Hematopoietic multipotent progenitor cell (in vitro differentiated cells): ENCODE data around the gene RASEF. TPM values are rescaled to one million over a fixed set of nuclear protein-coding genes. Genes with fewer than 3 reads are reported as not detected.

Source experiments
- DNase-seq, 3 donors: peaks; one replicate each; pipeline ENCODE4 v3.0.0-alpha.2; 2011 to 2015; ENCODE audit warnings: low read depth in 2 of 3, low spot score in 2 of 3
- total RNA-seq: library from RNA; depleted of rRNA; stranded (reverse); fragments of >200 nt; gene quantifications from one replicate; pipeline ENCODE4 v1.2.3, GENCODE V29; 2012

The RASEF gene
- total RNA-seq, 1 donor, result under 0.01 TPM

DNA sequence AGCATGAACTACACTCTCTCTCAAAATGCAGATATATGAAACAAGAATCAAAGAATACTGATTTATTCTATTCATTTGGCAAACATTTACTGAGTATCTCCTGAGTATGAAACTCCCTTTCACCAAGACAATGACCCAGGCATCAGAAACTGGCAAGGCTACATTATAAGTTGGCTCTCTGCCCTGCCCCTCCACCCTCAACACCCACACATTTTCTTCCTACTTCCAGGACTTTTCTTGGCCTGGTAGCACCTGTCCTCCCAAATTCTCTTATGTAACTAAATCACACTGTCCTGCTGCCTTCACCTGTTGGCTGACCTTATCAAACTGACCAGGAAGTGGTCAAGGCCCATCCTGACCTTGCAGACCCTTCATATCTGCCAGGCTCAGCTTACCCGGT lies 3.5 kb downstream of the RASEF start:
- DNase-seq, result no peak

DNA sequence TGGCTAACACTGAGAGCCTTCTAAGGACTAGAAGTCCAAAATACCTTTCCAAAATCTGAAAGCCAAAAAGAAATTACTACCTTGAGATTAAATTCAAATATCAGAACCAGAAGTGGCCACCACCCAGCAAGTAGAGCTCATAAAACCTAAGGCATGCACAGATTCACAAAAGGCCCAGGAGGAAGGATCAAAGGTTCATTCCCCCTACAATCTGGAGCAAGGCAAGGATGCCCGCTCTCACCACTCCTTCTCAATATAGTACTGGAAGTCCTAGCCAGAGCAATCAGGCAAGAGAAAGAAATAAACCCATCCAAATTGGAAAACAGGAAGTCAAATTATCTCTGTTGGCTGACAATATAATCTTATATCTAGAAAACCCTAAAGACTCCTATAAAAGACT lies 6.0 kb downstream of the RASEF start:
- DNase-seq, result no peak

DNA sequence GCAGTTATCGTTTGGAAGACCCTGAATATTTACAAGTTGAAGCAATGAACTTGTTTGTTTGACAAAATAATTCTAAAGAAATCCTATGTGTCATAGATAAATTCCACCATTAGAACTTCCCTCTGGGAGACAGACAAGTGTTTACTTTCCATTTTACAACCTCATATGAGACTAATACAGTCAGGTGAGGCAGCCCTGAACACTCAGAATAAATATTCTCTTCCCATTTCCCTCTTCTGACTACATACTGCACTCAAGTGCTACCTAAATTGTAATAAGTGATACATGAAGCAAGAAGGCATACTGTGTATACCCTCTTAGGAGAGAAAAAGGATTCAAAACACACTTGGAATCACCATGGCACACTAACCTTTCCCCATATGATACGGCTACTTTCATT lies 6.8 kb downstream of the RASEF start:
- no peak for DNase-seq

DNA sequence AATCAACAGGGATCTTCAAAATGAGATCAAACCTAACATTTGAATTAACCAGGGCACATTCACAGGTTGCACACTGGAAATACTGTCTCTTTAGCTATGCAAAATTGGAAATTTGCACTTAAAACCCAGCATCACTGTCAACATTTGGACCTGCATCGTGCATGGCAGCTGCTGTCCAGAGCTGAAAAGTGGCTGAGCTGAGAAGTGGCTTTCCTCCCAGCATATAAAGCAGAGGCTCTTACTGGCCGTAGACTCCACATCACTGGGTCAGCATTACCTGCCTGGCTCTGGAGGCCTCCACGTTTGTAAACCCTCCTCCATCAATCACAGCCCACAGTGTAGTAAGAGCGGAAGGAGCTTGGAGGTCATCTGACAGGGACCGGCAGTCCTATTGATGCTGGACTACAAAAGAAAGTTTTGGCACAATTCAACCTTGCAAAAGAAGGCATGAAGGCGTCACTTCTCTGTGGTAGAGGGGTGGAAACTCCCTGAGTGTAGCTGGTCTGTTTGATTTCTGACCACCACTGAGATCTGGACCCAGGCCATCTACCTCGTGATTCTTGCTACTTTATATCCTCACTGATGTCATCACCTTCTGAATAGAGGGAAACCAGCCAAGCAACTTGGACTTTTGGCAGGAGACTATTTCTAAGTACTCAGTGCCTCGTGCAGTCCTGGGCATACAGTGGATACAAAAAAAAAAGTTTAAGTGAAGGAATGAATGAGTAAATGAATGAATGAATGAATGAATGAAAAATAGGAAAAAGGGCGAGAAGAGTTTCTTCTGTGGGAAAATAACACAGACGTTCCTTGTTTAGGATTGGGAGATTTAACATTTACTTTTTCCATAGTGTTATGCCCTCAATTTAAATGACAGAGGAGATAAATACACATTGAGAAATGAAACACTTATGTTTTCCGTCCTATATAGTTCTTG lies 14.8 kb downstream of the RASEF start:
- DNase-seq, result no peak

DNA sequence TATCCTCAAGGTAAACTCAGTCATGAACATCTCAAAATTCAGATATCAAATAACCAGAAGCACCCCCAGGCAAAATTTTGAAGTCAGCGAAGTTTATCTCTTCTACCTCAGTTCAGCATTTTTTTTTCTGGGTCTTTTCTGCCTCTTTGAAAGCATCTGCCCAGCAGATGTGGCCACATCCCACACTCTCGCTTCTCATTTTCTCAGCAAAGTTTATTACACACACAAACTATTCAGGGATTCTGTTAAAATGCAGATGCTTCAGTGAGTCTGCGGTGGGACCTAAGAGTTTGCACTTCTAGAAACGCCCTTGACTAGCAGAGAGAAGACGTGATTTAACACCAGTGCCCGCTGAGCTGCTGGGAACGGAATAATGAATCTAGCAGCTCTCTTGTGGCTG lies 19.3 kb downstream of the RASEF start:
- DNase-seq, result no peak

DNA sequence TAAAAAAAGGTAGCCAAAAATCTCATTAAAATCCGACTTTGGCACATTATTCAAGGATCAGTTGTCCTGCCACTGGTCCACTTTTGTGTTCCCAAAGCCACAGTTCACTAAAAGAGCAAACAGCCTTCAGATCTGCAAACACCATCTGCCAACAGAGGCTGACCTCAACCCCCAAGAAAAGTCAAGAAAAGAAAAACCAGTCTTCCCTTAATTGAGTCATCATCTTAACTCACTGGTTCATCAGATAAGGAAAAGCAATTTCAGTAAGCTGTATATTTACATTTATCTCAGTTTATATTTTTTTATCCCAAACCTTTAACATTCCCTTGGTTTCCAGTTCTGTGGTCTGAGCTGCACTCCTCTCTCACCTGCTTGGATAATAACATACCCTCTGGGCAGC lies 21.2 kb downstream of the RASEF start:
- DNase-seq, result no peak

DNA sequence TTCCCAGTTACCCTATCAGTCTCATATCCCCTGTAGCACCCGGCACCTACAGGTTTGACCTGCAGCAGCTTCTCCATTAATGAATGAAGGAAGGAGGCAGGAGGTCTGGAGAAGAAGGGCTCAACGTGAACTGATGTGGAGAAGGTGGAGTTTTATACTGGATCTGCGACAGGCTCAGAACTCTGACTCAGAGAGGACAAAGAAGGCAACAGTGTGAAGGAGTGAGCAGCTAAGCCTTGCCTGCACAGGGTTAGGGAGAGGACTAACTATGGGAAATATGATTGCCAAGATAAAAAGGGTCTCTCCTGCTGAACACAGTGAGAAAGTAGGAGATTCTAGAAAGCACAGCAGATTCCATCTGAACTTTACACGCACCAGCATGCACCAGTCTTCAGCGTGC lies 23.6 kb downstream of the RASEF start:
- no peak for DNase-seq

DNA sequence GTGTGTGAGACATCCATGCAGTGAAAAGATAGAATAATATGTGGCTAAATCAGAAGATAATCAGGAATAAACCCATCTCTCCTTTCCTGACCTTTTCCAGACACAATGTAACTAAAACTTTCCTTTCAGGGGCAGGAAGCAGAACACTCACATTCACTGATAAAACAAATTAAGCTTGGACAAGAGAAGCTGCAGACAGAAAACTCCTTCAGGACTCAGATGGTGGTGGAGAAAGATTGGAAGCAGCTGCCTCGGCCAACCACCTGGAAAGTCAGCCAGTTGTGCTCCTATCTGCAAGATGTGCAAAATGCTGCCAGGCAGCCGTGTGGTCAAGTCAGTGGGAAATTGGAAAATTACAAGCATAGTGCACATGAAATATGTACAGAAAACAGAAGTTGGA lies 26.9 kb downstream of the RASEF start:
- DNase-seq, result no peak

DNA sequence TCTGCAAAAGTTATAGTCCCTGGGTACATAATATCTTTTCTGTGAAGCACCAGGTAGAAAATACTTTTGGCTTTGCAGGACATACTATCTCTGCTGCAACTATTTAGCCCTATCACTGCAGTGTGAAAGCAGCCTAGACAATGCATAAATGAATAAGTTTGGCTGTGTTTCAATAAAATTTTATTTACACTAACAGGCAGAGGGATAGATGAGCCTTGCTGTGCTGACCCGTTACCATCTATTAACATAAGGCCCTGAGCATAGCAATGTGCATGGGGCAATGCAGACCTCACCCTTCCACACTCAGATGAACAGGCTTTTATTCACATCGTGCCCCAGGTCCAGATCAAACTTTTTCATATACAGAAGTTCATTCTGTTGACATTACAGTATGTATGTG lies 27.8 kb downstream of the RASEF start:
- no peak for DNase-seq

DNA sequence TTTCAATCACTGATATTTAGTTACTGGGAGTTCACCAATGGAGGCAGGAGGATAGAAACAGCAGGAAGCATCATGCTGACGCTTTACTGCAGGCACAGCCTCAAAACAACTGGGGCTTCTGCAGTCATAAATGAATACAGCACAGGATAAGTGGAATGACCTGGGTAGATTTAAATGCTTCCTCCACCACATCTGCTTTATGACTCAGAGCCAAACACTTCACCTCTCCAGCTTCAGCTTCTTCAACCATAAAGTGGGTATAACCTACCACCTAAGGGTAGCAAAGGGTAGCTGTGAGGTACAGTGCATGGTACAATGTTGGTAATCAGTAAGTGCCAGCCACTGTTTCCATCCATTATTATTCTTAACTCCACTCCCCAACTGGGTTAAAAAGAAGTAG lies 28.4 kb downstream of the RASEF start:
- DNase-seq, result no peak

DNA sequence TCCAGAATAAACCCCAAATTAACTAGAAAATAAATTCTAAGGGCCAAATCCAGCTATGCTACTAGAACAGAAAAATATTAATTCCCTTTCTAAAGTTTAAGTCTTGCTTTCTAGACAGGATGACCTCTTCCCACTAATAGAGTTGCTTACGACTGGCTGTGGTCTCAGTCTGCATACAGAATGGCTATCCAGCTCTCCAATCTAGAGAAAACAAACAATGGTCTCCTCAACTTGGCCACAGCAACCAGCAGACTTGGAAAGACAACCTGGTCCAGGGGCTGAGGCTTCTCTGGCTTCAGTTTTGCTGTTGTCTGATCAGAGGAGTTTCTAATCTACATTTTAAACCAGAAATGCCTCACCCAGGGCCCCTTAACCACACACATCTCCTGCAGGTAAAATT lies 28.9 kb downstream of the RASEF start:
- DNase-seq, result no peak

DNA sequence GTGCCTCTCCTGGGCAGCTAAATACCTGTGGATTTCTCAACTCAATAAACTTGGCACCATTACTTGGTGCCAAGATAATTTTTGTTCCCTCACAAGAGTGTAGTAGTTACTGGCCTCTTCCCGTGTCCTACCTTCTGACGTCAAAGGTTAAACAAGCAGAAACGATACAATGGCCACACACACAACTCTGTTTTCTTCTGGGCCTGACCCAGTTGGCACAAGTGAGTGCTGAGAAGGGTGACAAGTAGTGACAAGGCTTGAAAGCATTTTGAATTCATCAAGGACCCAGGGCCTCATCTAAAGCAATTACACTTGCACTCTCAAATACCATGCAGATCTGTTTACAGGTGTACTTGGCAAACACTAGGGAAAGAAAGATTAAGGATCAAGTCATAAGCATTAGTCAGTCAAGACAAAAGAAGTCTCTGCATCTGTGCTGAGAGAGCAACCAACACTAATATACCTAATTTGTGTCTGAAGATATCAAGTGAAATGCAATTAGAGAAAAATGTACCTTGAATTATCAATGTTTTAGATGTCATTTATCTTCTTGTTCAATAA lies 30.8 kb downstream of the RASEF start:
- DNase-seq, result no peak

DNA sequence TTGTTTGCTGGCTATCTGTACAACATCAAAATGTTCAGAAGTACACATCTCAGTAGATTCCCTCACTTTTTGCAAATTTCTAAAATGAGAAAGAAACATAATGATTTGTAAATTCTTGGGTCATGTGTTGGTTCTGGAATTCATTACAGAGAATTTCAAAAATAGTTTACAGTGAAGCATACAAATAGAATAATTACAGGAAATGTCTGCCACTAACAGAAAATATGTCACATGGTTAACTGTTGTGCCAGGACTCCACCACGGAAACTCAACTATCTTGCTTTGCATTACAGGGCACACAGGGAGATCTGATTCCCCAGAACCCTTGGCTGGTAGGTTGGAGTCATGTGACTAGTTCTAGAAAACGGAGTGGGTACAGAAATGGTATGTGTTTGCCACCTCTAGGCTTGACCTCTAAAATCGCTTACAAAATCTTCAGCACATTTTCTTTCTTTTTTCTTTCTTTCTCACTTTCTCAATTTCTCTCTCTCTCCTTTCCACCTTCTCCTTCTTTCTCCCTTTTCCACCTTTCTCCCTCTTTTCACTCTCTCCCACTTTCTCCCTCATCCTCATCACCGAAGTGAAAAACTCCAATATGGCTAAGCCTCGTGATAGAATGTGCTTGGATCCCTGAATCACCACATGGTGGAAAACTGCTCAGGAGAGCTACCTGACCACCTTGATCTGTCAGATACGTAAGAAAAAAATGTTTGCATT lies 32.4 kb downstream of the RASEF start:
- no peak for DNase-seq

DNA sequence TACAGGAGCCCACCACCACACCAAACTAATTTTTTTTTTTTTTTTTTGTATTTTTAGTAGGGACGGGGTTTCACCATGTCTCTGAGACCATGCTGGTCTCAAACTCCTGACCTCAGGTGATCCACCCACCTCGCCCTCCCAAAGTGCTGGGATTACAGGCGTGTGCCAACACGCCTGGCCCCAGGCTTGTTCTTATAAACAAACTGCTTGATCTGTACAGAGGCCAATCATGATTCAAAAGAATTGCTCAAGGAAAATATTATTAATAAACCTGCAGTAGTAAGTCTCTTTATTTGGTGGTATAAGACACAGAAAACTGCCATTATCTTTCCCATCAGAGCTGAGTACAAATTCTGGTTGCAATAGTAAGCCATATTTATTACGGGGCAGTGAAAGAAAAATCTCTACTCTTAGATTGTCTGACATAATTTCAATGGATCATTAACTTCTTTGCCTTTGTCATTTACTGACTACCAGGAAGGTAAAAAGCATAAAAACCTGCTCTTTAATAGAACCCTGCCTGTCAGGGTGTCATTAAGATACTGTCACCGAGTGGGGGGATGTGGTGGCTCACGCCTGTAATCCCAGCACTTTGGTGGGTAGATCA lies 33.3 kb downstream of the RASEF start:
- no peak for DNase-seq

DNA sequence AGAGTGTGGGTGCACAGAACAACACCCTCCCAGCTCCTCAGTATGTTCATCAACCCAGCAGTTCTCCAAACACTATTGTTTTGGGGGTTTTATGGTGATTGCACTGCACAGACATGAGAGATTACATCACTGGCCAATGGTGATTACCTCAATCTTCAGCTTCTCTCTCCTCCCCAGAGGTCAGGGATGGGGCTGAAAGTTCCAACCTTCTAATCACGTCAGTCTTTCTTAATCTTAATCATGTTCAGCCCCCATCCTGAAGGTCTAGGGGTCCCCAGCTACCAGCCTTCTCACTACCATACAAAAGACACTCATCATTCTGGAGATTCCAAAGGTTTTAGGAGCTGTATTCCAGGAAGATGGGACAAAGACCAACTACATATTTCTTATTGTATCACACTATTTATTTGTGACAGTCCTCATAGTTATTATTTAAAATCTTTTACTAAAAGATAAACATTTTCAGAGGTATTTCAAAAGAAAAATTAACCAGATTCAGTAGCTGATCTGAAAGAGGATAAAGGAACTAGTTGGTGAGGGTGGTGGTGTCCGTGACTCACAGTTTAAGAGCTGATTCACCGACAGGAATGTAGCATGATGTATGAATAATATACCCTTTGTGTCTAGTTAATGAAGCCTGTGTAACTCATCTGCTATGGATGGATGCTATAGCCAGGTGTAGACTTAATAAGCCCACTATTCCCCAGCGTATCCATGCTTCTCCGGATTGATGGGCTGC lies 35.6 kb downstream of the RASEF start:
- no peak for DNase-seq

DNA sequence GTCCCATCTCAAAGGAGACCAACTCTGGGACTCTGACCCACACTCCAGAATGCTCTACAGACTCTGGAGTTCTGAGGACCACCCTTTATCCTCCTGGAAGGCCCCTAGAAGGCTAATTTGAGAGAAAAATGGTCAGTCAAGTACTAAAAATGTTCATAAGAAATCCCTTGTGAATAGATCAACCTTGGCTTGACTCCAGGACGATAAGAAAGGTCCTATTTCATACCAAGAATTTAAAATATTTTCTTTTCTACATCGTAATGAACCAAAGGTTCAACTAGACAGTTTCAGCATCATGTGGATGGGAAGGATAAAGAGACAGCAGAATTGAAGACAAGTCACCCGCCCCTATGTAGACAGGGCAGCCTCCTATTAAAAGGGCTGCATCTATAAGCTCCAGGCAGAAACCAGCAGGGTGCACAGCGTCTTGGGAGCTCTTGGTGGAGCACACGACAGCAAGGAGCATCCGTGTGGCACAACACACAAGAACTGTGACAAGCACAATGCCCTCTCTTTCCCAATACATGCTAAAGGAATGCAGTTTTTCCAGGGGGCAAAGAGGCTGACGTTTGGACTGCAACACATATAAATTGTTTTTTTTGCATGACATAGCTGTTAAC lies 38.3 kb downstream of the RASEF start:
- DNase-seq, result no peak

DNA sequence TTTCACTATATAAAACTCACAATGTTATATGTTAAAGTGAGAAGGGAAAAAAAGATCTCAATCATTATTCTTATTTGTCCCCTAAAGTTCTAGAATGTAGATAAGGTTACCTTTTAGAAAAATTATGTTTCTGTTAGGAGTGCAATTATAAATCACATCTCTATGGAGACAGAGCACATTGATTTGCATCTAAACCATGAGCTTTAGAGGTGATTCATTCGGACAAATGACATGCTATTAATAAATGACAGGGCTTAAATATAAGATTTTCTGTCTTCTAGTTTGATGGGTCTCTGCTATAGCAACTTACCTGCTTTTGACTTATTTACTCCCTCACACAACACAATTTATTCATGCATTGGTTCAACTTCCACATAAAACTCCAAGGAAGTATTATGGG lies 39.8 kb downstream of the RASEF start:
- DNase-seq, result no peak

DNA sequence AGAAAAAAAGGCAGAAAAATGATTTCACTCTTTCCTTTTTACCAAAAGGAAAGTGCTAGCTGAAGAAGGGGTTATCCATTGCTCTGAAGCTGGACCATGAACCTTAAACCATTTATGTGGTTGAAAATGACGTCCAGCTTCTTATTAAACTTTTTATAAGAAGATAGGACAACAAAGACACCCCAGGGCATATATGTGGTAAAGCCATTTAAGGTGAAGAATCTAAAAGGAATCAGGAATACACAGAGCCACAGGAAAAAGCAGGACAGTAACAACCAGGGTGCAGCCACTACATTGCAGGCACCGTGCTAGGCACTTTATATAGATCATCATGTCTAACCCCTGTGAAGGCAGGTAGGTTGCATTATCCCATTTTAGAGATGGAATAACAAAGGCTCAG lies 42.1 kb downstream of the RASEF start:
- DNase-seq, result no peak

DNA sequence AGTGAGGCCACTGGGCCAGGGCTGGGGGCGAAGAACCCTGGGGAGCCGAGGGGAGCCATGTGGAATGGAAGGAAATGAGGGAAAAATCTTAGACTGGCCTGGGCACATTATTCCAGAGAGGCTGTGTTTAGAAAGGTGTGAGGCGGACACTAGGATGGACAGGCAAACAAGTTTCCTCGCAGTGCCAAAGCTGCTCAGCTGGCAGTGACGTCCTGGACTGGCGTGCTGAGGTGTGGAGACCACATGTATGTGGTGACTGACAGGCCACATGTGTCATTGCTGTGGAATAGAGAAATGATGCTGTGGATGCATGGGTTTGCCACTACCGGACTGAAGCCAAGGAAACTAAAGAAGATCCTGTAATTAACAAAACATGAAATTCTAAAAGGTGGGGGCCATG lies 42.6 kb downstream of the RASEF start:
- no peak for DNase-seq

DNA sequence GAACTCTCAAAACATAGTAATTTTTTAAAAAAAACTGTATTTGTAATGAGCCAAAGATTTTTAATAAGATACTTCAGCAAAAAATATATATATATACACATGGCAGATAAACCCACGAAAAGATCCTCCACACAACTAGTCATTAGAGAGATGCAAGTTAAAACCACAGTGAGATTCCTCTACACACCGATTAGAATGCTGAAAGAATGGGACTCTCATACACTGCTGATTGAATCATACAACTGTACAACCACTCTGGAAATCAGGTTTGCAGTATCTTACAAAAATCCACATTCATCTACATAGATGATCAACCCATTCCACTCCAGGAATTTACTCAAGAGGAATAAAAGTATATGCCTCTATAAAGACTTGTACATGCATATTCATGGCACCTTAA lies 43.7 kb downstream of the RASEF start:
- no peak for DNase-seq
